BLaER1 treated with 17β-estradiol and CSF1 and Interleukin-3, amounts not matched to agents 10 nM and 100 nM (cell line): ENCODE data around the gene VPREB3.
A peak's percentile ranks its signal among the peaks of the same experiment; 100 is the strongest.

Experiments
- H3K27ac ChIP-seq, 11 experiments: shearing (Covaris generic); formaldehyde crosslinking; 2 replicates each; pipeline ENCODE4 v1.8.1; 2022
- H3K27me3 ChIP-seq, 11 experiments: shearing (Covaris generic); formaldehyde crosslinking; 2 replicates each; pipeline ENCODE4 v1.8.1; 2022
- H3K36me3 ChIP-seq, 11 experiments: shearing (Covaris generic); formaldehyde crosslinking; 2 replicates each; pipeline ENCODE4 v1.8.1; 2022
- H3K4me1 ChIP-seq, 10 experiments: shearing (Covaris generic); formaldehyde crosslinking; 2 replicates each; pipeline ENCODE4 v1.8.1; 2022
- H3K4me2 ChIP-seq, 11 experiments: shearing (Covaris generic); formaldehyde crosslinking; 2 replicates each; pipeline ENCODE4 v1.8.1; 2022
- H3K4me3 ChIP-seq, 10 experiments: shearing (Covaris generic); formaldehyde crosslinking; 2 replicates each; pipeline ENCODE4 v1.8.1; 2022
- H3K9ac ChIP-seq, 11 experiments: shearing (Covaris generic); formaldehyde crosslinking; 2 replicates each; pipeline ENCODE4 v1.8.1; 2022
- H3K9me3 ChIP-seq, 11 experiments: shearing (Covaris generic); formaldehyde crosslinking; replicated peaks in 1 of 11; 2 replicates each; pipeline ENCODE4 v1.8.1; 2022
- H4K20me1 ChIP-seq, 11 experiments: shearing (Covaris generic); formaldehyde crosslinking; 2 replicates each; pipeline ENCODE4 v1.8.1; 2022
- Cebpa-rat ChIP-seq, 11 experiments: shearing (Covaris generic); IDR thresholded peaks; 2 replicates each; pipeline ENCODE4 v1.8.1; 2022

VPREB3 gene

GRCh38 chr22:23791738-23792645, 37.8 kb upstream of the VPREB3 start:
- Histone ChIP-seq H3K9ac (peak overlapping the region in 10 of 11 experiments; percentile 0 to 50 (median 17); a peak in 12 of 22 replicates), H3K4me3 (no peak overlapping the region), H3K4me1 (peaks cover 27 to 57% (median 51%) of the 10 kb centered on the region in 10 experiments), H3K9me3 (no peaks in the 10 kb centered on the region), H3K4me2 (peak overlapping the region in 9 of 11 experiments; percentile 27 to 96 (median 58); a peak in 17 of 22 replicates), H3K27me3 (no peaks in the 10 kb centered on the region), H3K36me3 (peaks cover 57 to 90% (median 83%) of the 10 kb centered on the region in 11 experiments), H3K27ac (peak overlapping the region in 3 of 11 experiments; percentile 15 to 30 (median 16); a peak in 3 of 22 replicates), H4K20me1 (peaks cover 60 to 91% (median 74%) of the 10 kb centered on the region in 11 experiments; a peak in 21 of 22 replicates)
- TF ChIP-seq Cebpa-rat (IDR thresholded peaks at IDR 0.05), result no peak

- Histone ChIP-seq H3K4me3 (no peak overlapping the region), H3K4me2 (peak overlapping the region in 9 of 11 experiments; percentile 46 to 96 (median 87); a peak in 13 of 22 replicates), H3K4me1 (peaks cover 32 to 62% (median 57%) of the 10 kb centered on the region in 10 experiments), H4K20me1 (peaks cover 60 to 85% (median 70%) of the 10 kb centered on the region in 11 experiments; a peak in 21 of 22 replicates), H3K27ac (no peak overlapping the region), H3K9ac (peak overlapping the region in 5 of 11 experiments; percentile 11 to 50 (median 34); a peak in 3 of 22 replicates), H3K9me3 (no peaks in the 10 kb centered on the region), H3K36me3 (peaks cover 49 to 81% (median 75%) of the 10 kb centered on the region in 11 experiments), H3K27me3 (no peaks in the 10 kb centered on the region)
- TF ChIP-seq Cebpa-rat (IDR thresholded peaks at IDR 0.05), result no peak
Observed at GRCh38 chr22:23790819-23791737, 36.9 kb upstream of the VPREB3 start.

DNA sequence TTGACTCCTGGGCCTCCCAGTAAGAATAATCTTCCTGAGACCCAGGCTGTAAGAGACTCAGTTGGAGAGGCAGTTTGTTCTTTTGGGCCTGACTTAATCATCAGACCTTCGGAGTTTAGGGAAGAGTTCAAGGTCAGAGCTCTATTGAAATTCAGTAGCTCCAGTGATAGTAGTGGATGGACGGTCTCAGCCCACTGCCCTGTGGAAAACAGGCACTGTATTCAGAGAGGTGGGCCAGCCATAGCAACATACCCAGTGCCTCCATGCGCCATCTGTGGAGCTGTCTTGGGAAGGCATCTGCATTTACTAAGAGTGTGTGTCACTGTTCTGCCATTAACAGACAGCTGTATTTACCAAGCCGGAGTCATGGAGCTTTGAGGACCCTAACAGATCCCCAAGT, 35.4 kb upstream of the VPREB3 start:
- TF ChIP-seq Cebpa-rat (IDR thresholded peaks at IDR 0.05), result no peak
- no peaks in the 10 kb centered on the region for H3K27me3 ChIP-seq
- H3K4me1 ChIP-seq, result peaks cover 38 to 77% (median 72%) of the 10 kb centered on the region in 10 experiments
- no peaks in the 10 kb centered on the region for H3K9me3 ChIP-seq
- H3K27ac ChIP-seq, result peak overlapping the region in 2 of 11 experiments; percentile 7 to 23; a peak in 1 of 22 replicates
- no peak overlapping the region for H3K4me3 ChIP-seq
- peak overlapping the region; percentile 86 to 96 (median 91) for H3K4me2 ChIP-seq
- peak overlapping the region in 9 of 11 experiments; percentile 6 to 99 (median 22); a peak in 12 of 22 replicates for H3K9ac ChIP-seq
- peaks cover 35 to 67% (median 61%) of the 10 kb centered on the region in 11 experiments for H3K36me3 ChIP-seq
- H4K20me1 ChIP-seq, result peaks cover 60 to 74% (median 65%) of the 10 kb centered on the region in 11 experiments; a peak in 21 of 22 replicates

GRCh38 chr22:23789121-23789520, 34.9 kb upstream of the VPREB3 start:
- H3K9me3 ChIP-seq, result no peaks in the 10 kb centered on the region
- peaks cover 60 to 69% (median 65%) of the 10 kb centered on the region in 11 experiments; a peak in 21 of 22 replicates for H4K20me1 ChIP-seq
- TF ChIP-seq Cebpa-rat (IDR thresholded peaks at IDR 0.05), result no peak
- H3K4me2 ChIP-seq, result peak overlapping the region; percentile 86 to 96 (median 91)
- no peak overlapping the region for H3K27ac ChIP-seq
- H3K36me3 ChIP-seq, result peaks cover 30 to 62% (median 56%) of the 10 kb centered on the region in 11 experiments
- peak overlapping the region in 2 of 10 experiments; percentile 80 to 83; a peak in 2 of 20 replicates for H3K4me3 ChIP-seq
- H3K4me1 ChIP-seq, result peaks cover 43 to 82% (median 77%) of the 10 kb centered on the region in 10 experiments
- H3K27me3 ChIP-seq, result no peaks in the 10 kb centered on the region
- peak overlapping the region in 8 of 11 experiments; percentile 6 to 99 (median 72); a peak in 9 of 22 replicates for H3K9ac ChIP-seq

DNA sequence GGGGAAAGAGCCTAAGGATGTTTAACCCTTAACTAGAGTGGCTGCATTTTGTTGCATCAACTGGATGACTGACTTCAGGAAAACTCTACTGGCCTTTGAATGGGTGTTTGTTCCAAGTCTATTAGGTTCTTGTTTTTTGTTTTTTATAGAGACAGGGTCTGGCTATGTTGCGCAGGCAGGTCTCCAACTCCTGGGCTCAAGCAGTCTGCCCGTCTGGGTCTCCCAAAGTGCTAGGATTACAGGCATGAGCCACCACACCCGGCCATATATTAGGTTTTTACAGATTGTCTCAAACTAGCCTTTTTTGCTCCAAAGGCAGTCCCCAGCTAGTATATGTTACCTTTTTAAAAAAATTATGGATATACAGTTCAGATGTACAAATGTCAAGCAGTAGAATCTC, 33.7 kb upstream of the VPREB3 start:
- Histone ChIP-seq H3K9me3 (no peaks in the 10 kb centered on the region), H3K4me3 (peak overlapping the region; percentile 69 to 89 (median 82)), H3K36me3 (peaks cover 17 to 55% (median 44%) of the 10 kb centered on the region in 11 experiments), H3K4me2 (peak overlapping the region; percentile 86 to 96 (median 91)), H4K20me1 (peaks cover 54 to 57% (median 56%) of the 10 kb centered on the region in 11 experiments; a peak in 21 of 22 replicates), H3K27ac (peak overlapping the region in 10 of 11 experiments; percentile 97 to 100 (median 100); a peak in 19 of 22 replicates), H3K9ac (peak overlapping the region; percentile 96 to 100 (median 99); a peak in 21 of 22 replicates), H3K27me3 (no peaks in the 10 kb centered on the region), H3K4me1 (peaks cover 54 to 92% (median 89%) of the 10 kb centered on the region in 10 experiments)
- no peak for TF ChIP-seq Cebpa-rat (IDR thresholded peaks at IDR 0.05)

DNA sequence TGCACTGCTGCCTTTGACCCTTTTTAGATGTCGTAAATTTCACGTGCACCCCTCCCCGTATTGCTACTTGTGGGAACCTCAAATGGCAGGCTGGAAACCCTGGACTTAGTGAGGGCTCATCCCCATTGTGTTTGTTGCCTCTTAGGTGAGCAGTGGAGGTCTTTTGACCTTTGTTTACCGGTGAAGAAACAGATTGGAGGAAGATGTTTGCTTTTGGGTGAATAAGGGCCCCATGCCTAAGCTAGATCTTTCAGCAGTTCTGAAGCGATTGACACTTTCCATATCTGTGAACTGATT, 33.3 kb upstream of the VPREB3 start:
- TF ChIP-seq Cebpa-rat (IDR thresholded peaks at IDR 0.05), result no peak
- peak overlapping the region; percentile 69 to 89 (median 82) for H3K4me3 ChIP-seq
- H3K36me3 ChIP-seq, result peaks cover 14 to 55% (median 42%) of the 10 kb centered on the region in 11 experiments
- H3K4me1 ChIP-seq, result peaks cover 54 to 92% (median 90%) of the 10 kb centered on the region in 10 experiments
- H4K20me1 ChIP-seq, result peaks cover 51 to 53% (median 53%) of the 10 kb centered on the region in 11 experiments; a peak in 21 of 22 replicates
- H3K9me3 ChIP-seq, result no peaks in the 10 kb centered on the region
- H3K27ac ChIP-seq, result peak overlapping the region; percentile 97 to 100 (median 100); a peak in 21 of 22 replicates
- no peaks in the 10 kb centered on the region for H3K27me3 ChIP-seq
- H3K4me2 ChIP-seq, result peak overlapping the region; percentile 86 to 96 (median 91)
- H3K9ac ChIP-seq, result peak overlapping the region; percentile 96 to 100 (median 99)

DNA sequence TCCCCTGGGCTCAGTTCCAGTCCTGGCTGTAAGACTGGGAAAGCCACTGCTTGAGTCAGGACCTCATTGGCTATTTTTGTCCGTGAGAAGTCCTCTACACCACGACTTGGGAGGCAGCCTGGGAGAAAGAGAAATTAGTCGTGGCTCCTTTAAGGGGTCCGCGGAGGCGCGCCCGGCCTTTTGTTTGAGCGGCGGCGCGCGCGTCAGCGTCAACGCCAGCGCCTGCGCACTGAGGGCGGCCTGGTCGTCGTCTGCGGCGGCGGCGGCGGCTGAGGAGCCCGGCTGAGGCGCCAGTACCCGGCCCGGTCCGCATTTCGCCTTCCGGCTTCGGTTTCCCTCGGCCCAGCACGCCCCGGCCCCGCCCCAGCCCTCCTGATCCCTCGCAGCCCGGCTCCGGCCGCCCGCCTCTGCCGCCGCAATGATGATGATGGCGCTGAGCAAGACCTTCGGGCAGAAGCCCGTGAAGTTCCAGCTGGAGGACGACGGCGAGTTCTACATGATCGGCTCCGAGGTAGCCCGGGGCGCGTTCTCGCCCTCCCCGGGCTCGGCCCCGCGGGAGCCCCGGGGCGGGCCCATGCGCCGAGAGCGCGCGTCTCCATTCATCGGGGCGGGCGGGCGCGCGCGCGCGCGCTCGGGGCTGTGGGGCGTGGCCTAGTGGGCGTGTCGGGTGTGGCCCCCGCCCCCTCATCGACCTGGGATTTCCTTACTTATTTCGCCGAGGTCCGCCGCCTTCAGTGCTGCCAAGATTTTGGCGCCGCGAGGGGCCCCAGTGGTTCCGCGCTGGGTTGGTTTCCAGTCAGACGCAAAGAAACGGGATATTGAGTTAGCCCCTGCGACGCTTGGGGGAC, 32.8 kb upstream of the VPREB3 start, which contains the start of gene SMARCB1:
TSS of gene SMARCB1 (plus strand) at position 215 of the 848 bp plus-strand sequence. CDS start at position 419, 204 bp downstream.
- peaks cover 8 to 53% (median 36%) of the 10 kb centered on the region in 11 experiments for H3K36me3 ChIP-seq
- TF ChIP-seq Cebpa-rat (IDR thresholded peaks at IDR 0.05), result no peak
- no peaks in the 10 kb centered on the region for H3K9me3 ChIP-seq
- peak within 1 kb of the TSS; percentile 69 to 89 (median 82) for H3K4me3 ChIP-seq
- peaks cover 54 to 92% (median 89%) of the 10 kb centered on the region in 10 experiments for H3K4me1 ChIP-seq
- H3K27me3 ChIP-seq, result no peaks in the 10 kb centered on the region
- peak within 1 kb of the TSS; percentile 86 to 96 (median 92) for H3K4me2 ChIP-seq
- peaks cover 45 to 47% (median 47%) of the 10 kb centered on the region in 11 experiments; a peak in 21 of 22 replicates for H4K20me1 ChIP-seq
- H3K27ac ChIP-seq, result peak within 1 kb of the TSS; percentile 97 to 100 (median 100)
- H3K9ac ChIP-seq, result peak within 1 kb of the TSS; percentile 96 to 100 (median 99)
